Parietal lobe (tissue), 1 donor: Measurements from ENCODE around the gene ALDH18A1. TPM values are rescaled to one million over a fixed set of nuclear protein-coding genes. Genes with fewer than 3 reads are reported as not detected.

Experiments used
- total RNA-seq: library from RNA; depleted of rRNA; stranded (reverse); fragments of >200 nt; gene quantifications from one replicate; pipeline ENCODE4 v1.2.3, GENCODE V29; 2014

The ALDH18A1 gene
- total RNA-seq, result 35.1 TPM

GRCh38 chr10:95656291-95657164 is at the start of gene ALDH18A1:
Gene ALDH18A1 (minus strand): TSS chr10:95656711. CDS start chr10:95653377, 3,334 bp downstream.

GRCh38 chr10:95693668-95694534 is 37.4 kb upstream of the ALDH18A1 start, which contains the start of gene TCTN3:
Gene TCTN3 (minus strand): TSS chr10:95693927. CDS start chr10:95693899, 28 bp downstream.

GRCh38 chr10:95561177-95561863 is 95.2 kb downstream of the ALDH18A1 start, which contains the start of gene SORBS1:
Gene SORBS1 (minus strand): TSS chr10:95561371. CDS start chr10:95441135, 120,236 bp downstream.

Other genes with a start within 250 kb of the ALDH18A1 start
- gene SORBS1, start 95.3 kb downstream of the ALDH18A1 start, total RNA-seq, result 303 TPM
- 16.6 TPM for gene TCTN3, start 37.2 kb upstream of the ALDH18A1 start, total RNA-seq
- 8.8 TPM for gene ENTPD1, start 99.5 kb upstream of the ALDH18A1 start, total RNA-seq